H1 (cell line): ENCODE data around the gene RRAD. TPM values are rescaled to one million over a fixed set of nuclear protein-coding genes. Genes with fewer than 3 reads are reported as not detected.

ENCODE experiments used
- CTCF ChIA-PET: fragments of 300-600 bp; sonication (Branson Sonifier 250); formaldehyde crosslinking; loops from one replicate; lab custom pipeline; 2021; ENCODE audit not compliant: partially characterized antibody; lab: Charles Lee
- POLR2A ChIA-PET: fragments of 300-600 bp; sonication (Branson Sonifier 250); formaldehyde crosslinking; loops from one replicate; lab custom pipeline; 2021; ENCODE audit warnings: inconsistent platforms; ENCODE audit not compliant: partially characterized antibody; lab: Charles Lee
- DNase-seq, 2 experiments: peaks; one replicate each; pipeline versions ENCODE4 v3.0.0 to v3.0.0-alpha.2; 2010 to 2022; ENCODE audit warnings: low spot score in 2 of 2, low read depth in 1 of 2, mixed read lengths in 1 of 2
- FAIRE-seq: peaks from 2 replicates; lab custom pipeline; 2011; peaks lifted over from hg19 to GRCh38; lab: Jason Lieb, UNC
- H2AFZ ChIP-seq: 2 replicates; pipeline ENCODE4 v1.8.1; 2012; ENCODE audit warnings: low read length, inconsistent platforms
- H2AK5ac ChIP-seq: 2 replicates; pipeline ENCODE4 v1.6.1; 2013; ENCODE audit warnings: low read depth, low read length
- H2BK120ac ChIP-seq: replicated peaks from 2 replicates; pipeline ENCODE3; 2013; ENCODE audit warnings: low read depth, low read length, inconsistent platforms
- H2BK12ac ChIP-seq: 2 replicates; pipeline ENCODE4 v1.6.1; 2013; ENCODE audit warnings: low read depth, low read length
- H2BK15ac ChIP-seq: 2 replicates; pipeline ENCODE4 v1.6.1; 2013; ENCODE audit warnings: low read length
- H2BK20ac ChIP-seq: 2 replicates; pipeline ENCODE4 v1.6.1; 2013; ENCODE audit warnings: low read length
- H2BK5ac ChIP-seq: 2 replicates; pipeline ENCODE4 v1.6.1; 2013; ENCODE audit warnings: low read depth, low read length
- H3K14ac ChIP-seq: 2 replicates; pipeline ENCODE4 v1.6.1; 2013; ENCODE audit warnings: inconsistent platforms; ENCODE audit not compliant: insufficient read length
- H3K18ac ChIP-seq: 2 replicates; pipeline ENCODE4 v1.6.1; 2013; ENCODE audit warnings: low read length; ENCODE audit errors: extremely low read depth
- H3K23ac ChIP-seq: 2 replicates; pipeline ENCODE4 v1.6.1; 2013; ENCODE audit warnings: inconsistent platforms; ENCODE audit not compliant: insufficient read length
- H3K23me2 ChIP-seq: 2 replicates; pipeline ENCODE4 v1.6.1; 2013; ENCODE audit warnings: low read depth, low read length
- H3K27ac ChIP-seq: 2 replicates; pipeline ENCODE4 v1.6.1; 2011; ENCODE audit warnings: low read depth, low read length, inconsistent platforms
- H3K27me3 ChIP-seq, 4 experiments: replicated peaks in 1 of 4; 1 replicate in 1 of 4; 2 replicates in 3 of 4; pipeline versions ENCODE4 v1.6.1 to v1.8.1; 2011 to 2013; ENCODE audit warnings: low read length in 3 of 4, mild to moderate bottlenecking in 3 of 4, inconsistent platforms in 2 of 4, mixed read lengths in 2 of 4, moderate library complexity in 1 of 4; ENCODE audit not compliant: control insufficient read depth in 3 of 4, insufficient read depth in 3 of 4; ENCODE audit errors: extremely low read depth in 1 of 4
- H3K36me3 ChIP-seq, 4 experiments: 2 replicates each; pipeline versions ENCODE4 v1.6.1 to v1.8.1; 2011 to 2013; ENCODE audit warnings: mild to moderate bottlenecking in 4 of 4, low read length in 3 of 4, moderate library complexity in 2 of 4, control low read depth in 1 of 4, inconsistent platforms in 1 of 4; ENCODE audit not compliant: insufficient read depth in 4 of 4, control insufficient read depth in 2 of 4
- H3K4ac ChIP-seq: replicated peaks from 2 replicates; pipeline ENCODE3; 2013; ENCODE audit warnings: low read length, low read depth, mixed read lengths, inconsistent platforms; ENCODE audit not compliant: insufficient read length
- H3K4me1 ChIP-seq, 4 experiments: replicated peaks in 1 of 4; 1 replicate in 1 of 4; 2 replicates in 3 of 4; pipeline versions ENCODE4 v1.6.1 to v1.8.1; 2011 to 2013; ENCODE audit warnings: low read length in 3 of 4, inconsistent platforms in 2 of 4, mixed read lengths in 1 of 4; ENCODE audit not compliant: insufficient read depth in 4 of 4, control insufficient read depth in 3 of 4
- H3K4me2 ChIP-seq, 2 experiments: 2 replicates each; pipeline versions ENCODE4 v1.6.1 to v1.8.1; 2011 to 2013; ENCODE audit warnings: low read depth in 2 of 2, low read length in 2 of 2, control low read depth in 1 of 2, inconsistent platforms in 1 of 2, mild to moderate bottlenecking in 1 of 2; ENCODE audit not compliant: insufficient read depth in 1 of 2
- H3K4me3 ChIP-seq, 4 experiments: fragments of 200-600, 300-600 bp in 1 of 4; sonication (generic), shearing (Covaris generic), sonication (Bioruptor Twin) in 1 of 4; 2 replicates each; pipeline versions ENCODE4 v1.5.1 to v1.8.1; 2011 to 2016; ENCODE audit warnings: low read length in 4 of 4, low read depth in 3 of 4, control low read depth in 2 of 4, inconsistent platforms in 2 of 4, mild to moderate bottlenecking in 2 of 4, mixed read lengths in 1 of 4, moderate library complexity in 1 of 4; ENCODE audit not compliant: insufficient read depth in 2 of 4; ENCODE audit errors: extremely low read depth in 1 of 4
- H3K56ac ChIP-seq: replicated peaks from 2 replicates; pipeline ENCODE3; 2013; ENCODE audit warnings: low read depth, mild to moderate bottlenecking, mixed read lengths, low read length, inconsistent platforms; ENCODE audit not compliant: insufficient read length
- H3K79me1 ChIP-seq: 2 replicates; pipeline ENCODE4 v1.6.1; 2013; ENCODE audit warnings: low read depth, low read length, control low read depth
- H3K79me2 ChIP-seq, 2 experiments: 2 replicates each; pipeline versions ENCODE4 v1.6.1 to v1.8.1; 2012 to 2013; ENCODE audit warnings: low read length in 2 of 2, mild to moderate bottlenecking in 2 of 2, inconsistent platforms in 1 of 2; ENCODE audit not compliant: insufficient read depth in 2 of 2, control insufficient read depth in 1 of 2
- H3K9ac ChIP-seq, 4 experiments: replicated peaks in 1 of 4; 1 replicate in 1 of 4; 2 replicates in 3 of 4; pipeline versions ENCODE4 v1.6.1 to v1.8.1; 2011 to 2013; ENCODE audit warnings: low read depth in 3 of 4, low read length in 3 of 4, control low read depth in 2 of 4, mild to moderate bottlenecking in 2 of 4, moderate library complexity in 2 of 4, inconsistent platforms in 1 of 4; ENCODE audit errors: extremely low read depth in 1 of 4
- H3K9me3 ChIP-seq, 2 experiments: 2 replicates each; pipeline versions ENCODE4 v1.6.1 to v1.8.1; 2012 to 2013; ENCODE audit warnings: mild to moderate bottlenecking in 2 of 2, moderate library complexity in 2 of 2, control low read depth in 1 of 2, inconsistent platforms in 1 of 2, low read depth in 1 of 2, low read length in 1 of 2, mixed read lengths in 1 of 2; ENCODE audit not compliant: insufficient read depth in 2 of 2
- H4K20me1 ChIP-seq, 2 experiments: replicated peaks in 1 of 2; 2 replicates each; pipeline versions ENCODE3 to v1.8.1; 2011 to 2013; ENCODE audit warnings: inconsistent platforms in 2 of 2, low read length in 2 of 2, mild to moderate bottlenecking in 1 of 2; ENCODE audit not compliant: insufficient read depth in 2 of 2, control insufficient read depth in 1 of 2
- H4K5ac ChIP-seq: 2 replicates; pipeline ENCODE4 v1.6.1; 2013; ENCODE audit warnings: low read length, low read depth, mixed read lengths, inconsistent platforms; ENCODE audit not compliant: insufficient read length
- H4K8ac ChIP-seq: 2 replicates; pipeline ENCODE4 v1.8.0; 2013; ENCODE audit warnings: mild to moderate bottlenecking, moderate library complexity, low read length, inconsistent platforms; ENCODE audit not compliant: insufficient read depth; ENCODE audit errors: extremely low read depth
- H4K91ac ChIP-seq: replicated peaks from 2 replicates; pipeline ENCODE3; 2013; ENCODE audit warnings: low read length, mixed read lengths, inconsistent platforms; ENCODE audit not compliant: insufficient read length
- SAP30 ChIP-seq: fragments of 300-600 bp; sonication (generic); IDR thresholded peaks from 2 replicates; pipeline ENCODE4 v1.7.1; 2012; ENCODE audit warnings: low read length, moderate library complexity, mild to moderate bottlenecking, inconsistent platforms; ENCODE audit not compliant: insufficient read depth, insufficient replicate concordance
- SIN3A ChIP-seq, 2 experiments: IDR thresholded peaks in 1 of 2; conservative IDR thresholded peaks in 1 of 2; 2 replicates each; pipeline ENCODE4 v1.6.1; 2011 to 2012; ENCODE audit warnings: low read length in 2 of 2, improper control_type of control experiment in 1 of 2, low read depth in 1 of 2, mild to moderate bottlenecking in 1 of 2
- SIX5 ChIP-seq: IDR thresholded peaks from 2 replicates; pipeline ENCODE4 v1.6.1; 2011; ENCODE audit warnings: mild to moderate bottlenecking, low read depth, low read length
- SP4 ChIP-seq: IDR thresholded peaks from 2 replicates; pipeline ENCODE4 v1.6.1; 2012; ENCODE audit warnings: low read length, inconsistent platforms
- WGBS, 2 experiments: shearing (Covaris generic) in 1 of 2; methylation state at CpG; one replicate each; pipeline versions ENCODE4 v1.1.6 to v1.1.7; 2013 to 2015; ENCODE audit warnings: low lambda C conversion rate in 2 of 2, mixed read lengths in 2 of 2, inconsistent platforms in 1 of 2, low coverage in 1 of 2, missing lambda C conversion rate in 1 of 2; ENCODE audit not compliant: insufficient replicate concordance in 2 of 2, insufficient coverage in 1 of 2, insufficient read length in 1 of 2; ENCODE audit errors: extremely low coverage in 1 of 2, missing lambda C conversion rate in 1 of 2; 5-methylcytosine and 5-hydroxymethylcytosine counted together
- polyA plus RNA-seq, 7 experiments: library from polyadenylated mRNA; depleted of rRNA in 3 of 7; stranded (reverse) in 5 of 7; unstranded in 2 of 7; fragments of >200 nt in 5 of 7; fragments of 200-250 nt in 2 of 7; gene quantifications; 1 replicate in 5 of 7; 2 replicates in 1 of 7; 4 replicates in 1 of 7; pipeline versions ENCODE4 v1.2.1 to v1.2.3, GENCODE V29; 2011 to 2013; ENCODE audit warnings: missing spikeins in 2 of 7, mixed read lengths in 2 of 7
- total RNA-seq: library from RNA; stranded (reverse); fragmentation: NEBNext Ultra II Directional; extraction: Animal tissue kit (Norgen Biotek cat#: 25700); gene quantifications from 2 replicates; pipeline ENCODE4 v1.2.1, GENCODE V29; 2021

RRAD gene
- total and polyA plus RNA-seq, 2 of the 8 experiments (the other 6 are each of a cell fraction or from before 2014, with no cell fraction given): 0.17 TPM; not detected in 1

DNA sequence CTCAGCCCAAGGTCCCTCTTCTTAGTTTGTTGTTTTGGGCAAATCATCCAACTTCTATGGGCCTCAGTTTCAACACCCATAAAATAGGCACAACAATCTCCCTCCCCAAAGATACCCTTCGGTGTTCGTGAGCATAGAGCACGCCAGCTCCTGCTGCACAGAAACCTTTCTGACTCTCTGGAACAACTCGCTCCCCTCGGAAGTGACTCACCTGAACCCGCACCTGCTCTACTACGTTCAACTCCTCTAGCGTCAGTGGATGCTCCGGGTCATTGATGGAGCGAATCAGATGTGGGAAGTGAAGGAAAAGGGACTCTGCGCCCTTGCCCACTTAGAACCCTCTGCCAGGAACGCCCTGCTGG is 8.4 kb upstream of the RRAD start:
- H4K91ac ChIP-seq: peak overlapping the region; percentile 53
- no peak for FAIRE-seq
- POLR2A ChIA-PET: interaction anchor here (0.9 to 1.8 kb wide), 3 partner anchors 14 to 252 kb away, joined by 3 to 5 read pairs (median 3); partner anchors contain the start of gene PDP2
- peak overlapping the region; percentile 74; the same call in 1 of the 2 replicates for H2AFZ ChIP-seq
- no peak overlapping the region for H3K23ac ChIP-seq
- no peak overlapping the region for H4K8ac ChIP-seq
- no peak overlapping the region for H3K27ac ChIP-seq
- DNase-seq: no peak
- no peak overlapping the region; the same call in 1 of the 2 replicates for H2BK12ac ChIP-seq
- H3K4me3 ChIP-seq: peak overlapping the region; percentile 79 to 92 (median 90)
- H4K5ac ChIP-seq: no peak overlapping the region
- no peaks in the 10 kb centered on the region for H3K9me3 ChIP-seq
- H3K36me3 ChIP-seq: peaks cover 0 to 3% (median under 1%) of the 10 kb centered on the region in 4 experiments; a peak in 3 of 8 replicates
- no peak overlapping the region for H2BK5ac ChIP-seq
- no peak overlapping the region for H3K18ac ChIP-seq
- no peak overlapping the region for H2BK15ac ChIP-seq
- peaks cover 2% of the 10 kb centered on the region; the same call in 1 of the 2 replicates for H3K79me1 ChIP-seq
- H3K79me2 ChIP-seq: no peaks in the 10 kb centered on the region; a peak in 1 of 4 replicates
- H3K4me1 ChIP-seq: peaks cover 0 to 9% (median 5%) of the 10 kb centered on the region in 4 experiments; a peak in 4 of 7 replicates
- no peak overlapping the region for H2BK120ac ChIP-seq
- no peak overlapping the region for H2BK20ac ChIP-seq
- H3K4me2 ChIP-seq: peak overlapping the region; percentile 89 to 99
- WGBS, 2 experiments: 6% methylated on average over 11 of the region's 12 CpGs; no CpG with 5 or more reads in 1 of the 2 experiments
- TF ChIP-seq SAP30 (peak; percentile 63), SIN3A (conservative IDR thresholded peaks at IDR 0.05 in 1 of 2, IDR thresholded peaks at IDR 0.05 in 1 of 2; ENCODE audit: low read depth in 1 of 2, low read length in 2 of 2) (no peak), SP4 (no peak), SIX5 (no peak)
- peak overlapping the region; percentile 58 to 78 (median 61) for H3K9ac ChIP-seq
- no peak overlapping the region for H3K56ac ChIP-seq
- CTCF ChIA-PET: interaction anchor here (1.1 to 5.5 kb wide), 8 partner anchors 12 to 102 kb away, joined by 3 to 44 read pairs (median 8); partner anchors contain the start of gene CES3
- H4K20me1 ChIP-seq: peaks cover 2 to 9% of the 10 kb centered on the region in 2 experiments
- H3K23me2 ChIP-seq: peaks cover 15% of the 10 kb centered on the region; the same call in 1 of the 2 replicates
- H3K14ac ChIP-seq: no peak overlapping the region
- H2AK5ac ChIP-seq: no peak overlapping the region
- H3K27me3 ChIP-seq: peaks cover 0 to 9% (median 6%) of the 10 kb centered on the region in 4 experiments; a peak in 4 of 7 replicates
- no peak overlapping the region for H3K4ac ChIP-seq
